H1 (cell line): ENCODE data around the gene PRRT1. TPM values are rescaled to one million over a fixed set of nuclear protein-coding genes. Genes with fewer than 3 reads are reported as not detected.

ENCODE experiments used
- ASH2L ChIP-seq: fragments of 200-600, 300-600 bp; sonication (generic); IDR thresholded peaks from one replicate; pipeline ENCODE4 v1.7.1; 2017; ENCODE audit warnings: low read length
- EZH2 ChIP-seq: fragments of 200-600 bp; sonication (generic); IDR thresholded peaks from 2 replicates; pipeline ENCODE4 v1.7.1; 2012; ENCODE audit warnings: low read depth, mild to moderate bottlenecking, moderate library complexity, low read length, inconsistent platforms; ENCODE audit not compliant: severe bottlenecking
- HDAC2 ChIP-seq, 2 experiments: fragments of 300-600 bp in 1 of 2; sonication (generic) in 1 of 2; IDR thresholded peaks; 2 replicates each; pipeline ENCODE4 v1.6.1; 2011 to 2012; ENCODE audit warnings: low read depth in 2 of 2, low read length in 2 of 2, mild to moderate bottlenecking in 2 of 2, moderate library complexity in 2 of 2, borderline replicate concordance in 1 of 2, inconsistent platforms in 1 of 2
- JUND ChIP-seq: IDR thresholded peaks from 2 replicates; pipeline ENCODE4 v1.6.1; 2011; ENCODE audit warnings: mild to moderate bottlenecking, improper control_type of control experiment, low read length
- RAD21 ChIP-seq, 2 experiments: IDR thresholded peaks in 1 of 2; conservative IDR thresholded peaks in 1 of 2; 2 replicates each; pipeline ENCODE4 v1.6.1; 2011; ENCODE audit warnings: low read depth in 2 of 2, low read length in 2 of 2, improper control_type of control experiment in 1 of 2, inconsistent platforms in 1 of 2, mild to moderate bottlenecking in 1 of 2, moderate library complexity in 1 of 2
- SAP30 ChIP-seq: fragments of 300-600 bp; sonication (generic); IDR thresholded peaks from 2 replicates; pipeline ENCODE4 v1.7.1; 2012; ENCODE audit warnings: low read length, moderate library complexity, mild to moderate bottlenecking, inconsistent platforms; ENCODE audit not compliant: insufficient read depth, insufficient replicate concordance
- SP2 ChIP-seq: IDR thresholded peaks from 2 replicates; pipeline ENCODE4 v1.6.1; 2012; ENCODE audit warnings: mild to moderate bottlenecking, low read length, inconsistent platforms
- polyA plus RNA-seq, 7 experiments: library from polyadenylated mRNA; depleted of rRNA in 3 of 7; stranded (reverse) in 5 of 7; unstranded in 2 of 7; fragments of >200 nt in 5 of 7; fragments of 200-250 nt in 2 of 7; gene quantifications; 1 replicate in 5 of 7; 2 replicates in 1 of 7; 4 replicates in 1 of 7; pipeline versions ENCODE4 v1.2.1 to v1.2.3, GENCODE V29; 2011 to 2013; ENCODE audit warnings: missing spikeins in 2 of 7, mixed read lengths in 2 of 7
- total RNA-seq: library from RNA; stranded (reverse); fragmentation: NEBNext Ultra II Directional; extraction: Animal tissue kit (Norgen Biotek cat#: 25700); gene quantifications from 2 replicates; pipeline ENCODE4 v1.2.1, GENCODE V29; 2021

The PRRT1 gene
- total and polyA plus RNA-seq, 2 of the 8 experiments (the other 6 are each of a cell fraction or from before 2014, with no cell fraction given): 0.71 to 2.8 TPM

GRCh38 chr6:32152769-32153563 is 1.2 kb upstream of the PRRT1 start (continued):
- TF ChIP-seq SAP30 (no peak), HDAC2 (IDR thresholded peaks at IDR 0.05; ENCODE audit: borderline replicate concordance in 1 of 2, low read depth in 2 of 2, low read length in 2 of 2) (no peak), EZH2 (no peak), RAD21 (IDR thresholded peaks at IDR 0.05 in 1 of 2, conservative IDR thresholded peaks at IDR 0.05 in 1 of 2; ENCODE audit: low read depth in 2 of 2, low read length in 2 of 2) (no peak), ASH2L (peak; percentile 3), SP2 (no peak), JUND (peak; percentile 59; the same call in 1 of the 2 replicates)
